Retinal pigment epithelial cell (primary cell): ENCODE data around the gene EIF4EBP2.

ENCODE experiments used
- DNase-seq: peaks from one replicate; pipeline ENCODE4 v3.0.0-alpha.2; 2010; ENCODE audit warnings: low read depth
- H3K4me3 ChIP-seq: 2 replicates; pipeline ENCODE4 v1.5.1; 2011; ENCODE audit warnings: mild to moderate bottlenecking, low read length, control low read depth, moderate library complexity
- TF ChIP-seq, protein P1 (sequence below): conservative IDR thresholded peaks from 2 replicates; pipeline ENCODE4 v1.5.1; 2011; ENCODE audit warnings: low read depth, low read length, control low read depth, inconsistent platforms

Gene EIF4EBP2

GRCh38 chr10:70461397-70462348 is 57.7 kb downstream of the EIF4EBP2 start:
- TF ChIP-seq, protein P1, sequence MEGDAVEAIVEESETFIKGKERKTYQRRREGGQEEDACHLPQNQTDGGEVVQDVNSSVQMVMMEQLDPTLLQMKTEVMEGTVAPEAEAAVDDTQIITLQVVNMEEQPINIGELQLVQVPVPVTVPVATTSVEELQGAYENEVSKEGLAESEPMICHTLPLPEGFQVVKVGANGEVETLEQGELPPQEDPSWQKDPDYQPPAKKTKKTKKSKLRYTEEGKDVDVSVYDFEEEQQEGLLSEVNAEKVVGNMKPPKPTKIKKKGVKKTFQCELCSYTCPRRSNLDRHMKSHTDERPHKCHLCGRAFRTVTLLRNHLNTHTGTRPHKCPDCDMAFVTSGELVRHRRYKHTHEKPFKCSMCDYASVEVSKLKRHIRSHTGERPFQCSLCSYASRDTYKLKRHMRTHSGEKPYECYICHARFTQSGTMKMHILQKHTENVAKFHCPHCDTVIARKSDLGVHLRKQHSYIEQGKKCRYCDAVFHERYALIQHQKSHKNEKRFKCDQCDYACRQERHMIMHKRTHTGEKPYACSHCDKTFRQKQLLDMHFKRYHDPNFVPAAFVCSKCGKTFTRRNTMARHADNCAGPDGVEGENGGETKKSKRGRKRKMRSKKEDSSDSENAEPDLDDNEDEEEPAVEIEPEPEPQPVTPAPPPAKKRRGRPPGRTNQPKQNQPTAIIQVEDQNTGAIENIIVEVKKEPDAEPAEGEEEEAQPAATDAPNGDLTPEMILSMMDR, result peak; percentile 89
- DNase-seq, result no peak
- no peak overlapping the region for H3K4me3 ChIP-seq

DNA sequence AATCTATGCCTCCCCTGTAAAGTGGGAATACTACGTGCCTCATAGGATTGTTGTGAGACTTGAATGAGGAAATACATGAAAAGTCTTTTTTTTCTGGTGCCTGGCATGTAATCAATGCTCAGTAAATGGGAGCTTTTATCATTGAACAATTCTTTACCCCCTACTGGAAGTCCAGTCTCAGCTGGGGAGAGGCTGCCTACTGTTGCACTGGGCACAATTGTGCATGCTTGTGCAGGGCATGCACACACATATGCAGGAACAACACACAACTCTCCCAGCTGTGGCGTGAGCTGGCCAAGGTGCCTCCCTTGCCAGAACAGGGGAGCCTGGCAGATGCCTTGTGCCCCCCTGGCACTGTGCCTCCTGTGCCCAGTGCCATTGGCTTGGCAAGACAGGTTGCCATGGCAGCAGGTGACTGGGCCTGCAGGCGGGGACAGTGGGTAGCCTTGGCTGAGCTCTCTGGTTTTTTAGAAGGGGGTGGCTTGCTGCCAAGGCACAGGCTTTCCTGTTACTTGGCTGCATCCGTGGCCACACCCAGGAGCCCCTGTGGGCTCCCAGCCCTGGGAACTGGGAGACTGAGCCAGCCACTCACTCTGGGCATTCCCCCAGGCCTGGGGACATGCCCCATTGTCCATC is 58.5 kb downstream of the EIF4EBP2 start:
- TF ChIP-seq, protein P1, result no peak
- DNase-seq, result no peak
- H3K4me3 ChIP-seq, result no peak overlapping the region

GRCh38 chr10:70465278-70465677 is 61.3 kb downstream of the EIF4EBP2 start:
- H3K4me3 ChIP-seq, result no peak overlapping the region
- TF ChIP-seq, protein P1, result no peak
- DNase-seq, result no peak

DNA sequence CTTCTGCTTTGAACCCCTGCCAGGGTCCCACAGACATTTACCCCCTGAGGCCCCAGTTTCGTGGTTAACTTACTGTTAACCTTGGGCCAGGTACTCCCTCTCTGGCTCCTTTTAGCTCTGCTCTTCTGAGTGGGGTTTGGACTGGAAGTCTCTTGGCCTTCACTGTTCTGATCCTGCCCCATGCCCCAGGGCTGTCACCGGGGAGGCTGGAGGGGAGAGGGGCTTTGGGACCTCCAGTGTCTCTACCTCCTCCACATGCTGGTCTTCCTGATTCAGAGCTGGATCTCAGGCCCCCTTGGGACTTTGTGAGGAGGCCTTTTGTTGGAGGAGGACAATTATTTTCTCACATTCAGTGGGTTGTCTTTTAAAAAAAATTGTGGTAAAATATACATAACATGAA is 61.9 kb downstream of the EIF4EBP2 start:
- TF ChIP-seq, protein P1, result no peak
- DNase-seq, result no peak
- H3K4me3 ChIP-seq, result no peak overlapping the region

DNA sequence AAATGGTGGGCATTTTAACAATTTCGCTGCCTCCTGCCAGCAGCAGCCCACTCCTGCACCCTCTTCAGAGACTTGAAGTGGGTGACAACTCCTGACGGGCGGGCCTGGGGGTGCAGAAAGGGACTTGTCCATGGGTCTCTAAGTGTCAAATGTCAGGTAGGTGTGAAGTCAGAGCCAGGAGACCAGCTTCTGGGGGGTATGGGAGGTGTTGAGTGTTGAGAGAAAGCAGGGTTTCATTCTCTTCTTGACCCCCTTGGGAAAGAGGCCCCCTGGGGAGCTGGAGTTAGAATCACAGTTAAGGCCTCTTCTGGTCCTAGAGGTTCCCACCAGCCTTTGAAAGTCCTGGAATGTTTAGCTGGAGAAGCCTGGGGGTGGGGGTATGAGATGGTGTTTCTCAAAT is 63.0 kb downstream of the EIF4EBP2 start:
- no peak overlapping the region for H3K4me3 ChIP-seq
- DNase-seq, result no peak
- TF ChIP-seq, protein P1, result no peak

GRCh38 chr10:70472799-70473454 is 69.0 kb downstream of the EIF4EBP2 start:
- TF ChIP-seq, protein P1, result no peak
- no peak for DNase-seq
- no peak overlapping the region for H3K4me3 ChIP-seq
